H1 (cell line): ENCODE data around the gene TRHDE.

Experiments used
- ATF2 ChIP-seq: IDR thresholded peaks from 2 replicates; pipeline ENCODE4 v1.6.1; 2012; ENCODE audit warnings: low read length, inconsistent platforms
- CTCF ChIP-seq, 3 experiments: IDR thresholded peaks; 1 replicate in 2 of 3; 2 replicates in 1 of 3; pipeline versions ENCODE4 v1.5.1 to v1.6.1; 2011; ENCODE audit warnings: low read length in 3 of 3, mild to moderate bottlenecking in 3 of 3, inconsistent platforms in 2 of 3, low read depth in 1 of 3, moderate library complexity in 1 of 3; ENCODE audit not compliant: insufficient read depth in 1 of 3; ENCODE audit errors: control extremely low read depth in 1 of 3
- POLR2A ChIP-seq, 2 experiments: IDR thresholded peaks; 1 replicate in 1 of 2; 2 replicates in 1 of 2; pipeline ENCODE4 v1.6.1; 2011; ENCODE audit warnings: low read depth in 2 of 2, low read length in 2 of 2, mild to moderate bottlenecking in 2 of 2; ENCODE audit errors: control extremely low read depth in 1 of 2
- POLR2AphosphoS5 ChIP-seq: IDR thresholded peaks from 2 replicates; pipeline ENCODE4 v1.6.1; 2011; ENCODE audit warnings: low read depth, low read length
- SP1 ChIP-seq: IDR thresholded peaks from 2 replicates; pipeline ENCODE4 v1.6.1; 2011; ENCODE audit warnings: low read depth, low read length
- TEAD4 ChIP-seq: IDR thresholded peaks from 2 replicates; pipeline ENCODE4 v1.6.1; 2012; ENCODE audit warnings: low read depth, low read length, inconsistent platforms, mixed read lengths
- TF ChIP-seq, protein P1 (sequence below): IDR thresholded peaks from 2 replicates; pipeline ENCODE4 v1.6.1; 2011; ENCODE audit warnings: low read length, improper control_type of control experiment

DNA sequence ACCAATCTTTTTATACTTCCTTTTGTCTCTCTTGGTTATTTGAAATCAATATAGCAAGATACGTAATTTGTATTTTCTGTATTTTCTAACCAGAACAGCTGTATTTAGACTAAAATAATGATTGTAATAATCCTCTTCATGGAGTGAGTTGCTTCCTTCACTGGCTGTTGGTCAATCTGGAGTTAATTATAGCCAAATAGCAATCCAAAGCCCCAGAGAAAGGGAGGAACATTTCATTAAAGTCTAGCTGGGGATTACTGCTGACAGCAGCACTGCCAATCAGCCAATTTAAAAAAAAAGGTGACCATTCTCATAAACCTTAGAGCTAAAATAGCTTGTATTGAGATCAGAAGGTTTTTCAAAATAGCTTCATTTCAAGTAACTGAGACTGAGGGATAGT is 118.0 kb downstream of the TRHDE start:
- no peak for TF ChIP-seq TEAD4
- TF ChIP-seq ATF2 = no peak
- TF ChIP-seq SP1 = no peak
- no peak for TF ChIP-seq POLR2AphosphoS5
- no peak for TF ChIP-seq CTCF (IDR thresholded peaks at IDR 0.05; ENCODE audit: control extremely low read depth in 1 of 3, insufficient read depth in 1 of 3, low read depth in 1 of 3, low read length in 3 of 3)
- TF ChIP-seq, protein P1, sequence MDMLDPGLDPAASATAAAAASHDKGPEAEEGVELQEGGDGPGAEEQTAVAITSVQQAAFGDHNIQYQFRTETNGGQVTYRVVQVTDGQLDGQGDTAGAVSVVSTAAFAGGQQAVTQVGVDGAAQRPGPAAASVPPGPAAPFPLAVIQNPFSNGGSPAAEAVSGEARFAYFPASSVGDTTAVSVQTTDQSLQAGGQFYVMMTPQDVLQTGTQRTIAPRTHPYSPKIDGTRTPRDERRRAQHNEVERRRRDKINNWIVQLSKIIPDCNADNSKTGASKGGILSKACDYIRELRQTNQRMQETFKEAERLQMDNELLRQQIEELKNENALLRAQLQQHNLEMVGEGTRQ = no peak
- TF ChIP-seq POLR2A (IDR thresholded peaks at IDR 0.05; ENCODE audit: control extremely low read depth in 1 of 2, low read depth in 2 of 2, low read length in 2 of 2) = no peak
